GM21723 (cell line): ENCODE results near the gene CFAP73.
"Not testable (repeated sequence)": the region's sequence is repeated elsewhere in the genome, so short reads cannot be mapped to it uniquely, and the experiment has no call there.

Experiments used
- ATAC-seq: cut with Tn5 transposase; IDR thresholded peaks from one replicate; pipeline ENCODE4 v1.9.1; 2021; ENCODE audit warnings: mild to moderate bottlenecking, moderate library complexity; ENCODE audit not compliant: unreplicated experiment

The CFAP73 gene

DNA sequence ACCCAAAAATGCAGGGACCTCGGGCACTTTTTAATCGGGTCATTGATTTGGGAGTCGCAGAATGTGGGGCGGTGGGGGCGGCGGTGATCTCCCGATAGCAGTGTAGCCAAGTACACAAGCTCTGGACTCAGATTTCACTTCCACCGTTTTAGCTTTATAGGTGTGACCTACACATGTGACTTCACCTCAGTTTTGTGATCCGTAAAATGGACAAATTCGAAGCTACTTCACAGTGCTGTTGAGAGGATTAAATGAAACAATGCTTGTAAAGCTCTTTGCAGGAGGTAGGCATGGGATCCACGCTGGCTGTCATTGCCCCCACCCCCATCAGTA is 36.5 kb downstream of the CFAP73 start:
- ATAC-seq: no peak

DNA sequence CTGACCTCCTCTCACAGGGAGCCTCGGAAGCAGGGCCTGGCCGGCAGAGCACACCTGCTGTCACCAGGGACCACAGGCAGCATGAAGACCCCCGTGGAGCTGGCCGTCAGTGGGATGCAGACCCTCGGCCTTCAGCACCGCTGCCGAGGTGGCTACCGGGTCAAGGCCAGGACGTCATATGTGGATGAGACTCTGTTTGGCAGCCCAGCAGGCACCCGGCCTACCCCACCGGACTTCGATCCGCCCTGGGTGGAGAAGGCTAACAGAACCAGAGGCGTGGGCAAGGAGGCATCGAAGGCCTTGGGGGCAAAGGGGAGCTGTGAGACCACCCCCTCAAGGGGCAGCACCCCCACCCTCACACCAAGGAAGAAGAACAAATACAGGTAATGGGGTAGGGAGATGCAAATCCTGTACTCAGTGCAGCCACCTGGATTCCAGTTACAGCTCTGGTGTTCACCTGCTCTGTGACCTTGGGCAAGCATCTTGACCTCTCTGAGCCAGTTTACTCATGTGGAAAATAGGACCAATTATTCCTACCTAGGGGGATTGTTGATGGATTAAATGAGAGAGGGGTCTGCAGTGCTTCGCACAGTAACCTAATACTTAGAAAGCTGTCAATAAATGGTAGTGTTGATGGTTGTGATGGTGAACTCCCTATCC is 37.3 kb downstream of the CFAP73 start:
- ATAC-seq: no peak

DNA sequence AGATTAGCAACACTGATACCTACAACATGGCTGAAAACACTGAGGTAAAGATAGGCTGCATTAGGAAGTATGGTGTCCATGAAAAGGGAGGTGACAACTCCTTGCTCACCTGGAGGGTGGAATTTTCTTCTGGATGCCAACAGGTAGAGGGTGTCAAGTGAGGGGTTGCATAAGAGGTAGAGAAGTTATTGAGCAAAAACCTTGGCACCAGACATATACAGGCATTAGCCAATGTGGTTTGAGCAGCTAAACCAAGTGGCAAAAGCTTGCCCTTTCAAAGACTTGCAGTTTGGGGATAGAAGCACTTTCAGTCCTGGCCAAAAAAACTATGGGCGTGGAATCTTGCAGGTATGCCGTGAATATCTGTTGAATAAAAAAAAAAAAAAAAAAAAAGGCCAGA is 39.8 kb downstream of the CFAP73 start:
- ATAC-seq: no peak

DNA sequence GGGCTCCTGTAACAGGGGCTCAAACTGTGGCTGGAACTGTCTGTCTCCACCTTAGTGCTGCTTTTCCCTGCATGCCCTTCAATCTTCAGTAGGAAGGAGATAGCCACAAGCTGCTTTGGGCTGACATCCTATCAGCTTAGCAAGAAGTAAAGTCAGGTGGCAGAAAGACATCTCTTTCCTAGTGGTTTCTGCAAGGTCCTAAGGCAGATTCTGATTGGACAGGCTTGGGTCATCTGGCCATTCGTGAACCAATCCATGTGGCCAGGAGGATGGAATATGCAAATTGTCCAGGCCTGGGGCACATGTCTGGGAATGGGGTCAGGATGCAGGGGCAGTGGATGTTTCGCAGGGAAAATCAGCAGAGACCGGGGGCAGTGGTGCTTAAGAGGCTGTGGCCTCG is 41.2 kb downstream of the CFAP73 start:
- no peak for ATAC-seq

GRCh38 chr12:113191227-113191626 is 41.7 kb downstream of the CFAP73 start:
- ATAC-seq: no peak

GRCh38 chr12:113194971-113195391 is 45.5 kb downstream of the CFAP73 start:
- no peak for ATAC-seq

DNA sequence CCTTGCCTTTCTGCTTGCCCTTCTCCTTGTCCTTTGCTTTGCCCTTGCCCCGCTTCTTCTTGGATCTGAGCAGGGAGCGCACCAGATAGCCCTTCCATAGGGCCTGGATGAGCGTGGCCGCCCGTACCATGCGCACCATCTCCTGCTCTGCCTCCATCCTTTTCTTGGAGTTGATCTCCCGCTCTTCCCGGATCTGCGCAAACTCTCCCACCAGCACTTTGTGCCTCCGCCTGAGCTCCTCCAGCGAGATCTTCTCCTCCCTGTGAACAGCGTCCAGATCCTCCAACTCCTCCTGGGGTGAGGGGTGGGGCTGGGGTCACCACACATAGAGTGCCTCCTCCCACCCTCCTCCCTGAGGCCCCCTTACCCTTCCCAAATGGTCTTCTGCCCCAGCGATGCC is 46.1 kb downstream of the CFAP73 start:
- ATAC-seq: no peak

DNA sequence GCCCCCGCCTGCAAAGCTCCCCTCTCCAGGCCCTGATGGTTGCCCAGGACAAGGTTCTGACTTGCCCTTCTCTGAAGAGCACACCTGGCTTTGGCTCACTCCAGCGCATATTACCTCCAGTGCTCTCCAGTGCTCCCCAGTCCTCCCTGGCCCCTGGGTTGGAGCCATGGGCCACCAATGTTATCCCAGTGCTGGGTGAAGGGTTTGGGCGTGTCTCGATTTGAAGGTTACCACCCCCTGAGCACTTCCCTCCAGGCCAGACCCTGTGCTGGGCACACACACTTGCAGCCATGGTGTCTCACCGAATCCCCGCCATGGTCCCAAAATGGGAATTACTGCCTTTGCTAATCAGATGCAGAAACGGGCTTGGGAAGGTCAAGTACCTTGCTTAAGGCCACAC is 47.1 kb downstream of the CFAP73 start:
- ATAC-seq: no peak

DNA sequence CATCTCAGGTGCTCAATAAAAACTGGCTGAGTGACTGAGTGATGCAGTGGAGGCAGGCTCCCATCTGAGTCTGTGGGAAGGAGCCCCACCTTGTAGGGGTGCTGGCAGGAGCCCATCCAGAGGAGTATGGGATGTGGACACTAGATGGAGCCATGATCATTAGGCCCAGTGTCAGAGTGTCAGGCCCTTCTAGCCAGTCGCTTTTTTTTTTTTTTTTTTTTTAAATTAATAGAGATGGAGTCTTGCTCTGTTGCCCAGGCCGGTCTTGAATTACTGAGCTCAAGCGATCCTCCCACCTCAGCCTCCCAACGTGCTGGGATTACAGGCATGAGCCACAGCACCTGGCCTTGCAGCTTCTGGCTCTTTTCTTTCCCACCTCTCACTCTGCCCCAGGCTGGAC is 47.5 kb downstream of the CFAP73 start:
- peak; percentile 80 for ATAC-seq

GRCh38 chr12:113197518-113198077 is 48.1 kb downstream of the CFAP73 start:
- no peak for ATAC-seq

DNA sequence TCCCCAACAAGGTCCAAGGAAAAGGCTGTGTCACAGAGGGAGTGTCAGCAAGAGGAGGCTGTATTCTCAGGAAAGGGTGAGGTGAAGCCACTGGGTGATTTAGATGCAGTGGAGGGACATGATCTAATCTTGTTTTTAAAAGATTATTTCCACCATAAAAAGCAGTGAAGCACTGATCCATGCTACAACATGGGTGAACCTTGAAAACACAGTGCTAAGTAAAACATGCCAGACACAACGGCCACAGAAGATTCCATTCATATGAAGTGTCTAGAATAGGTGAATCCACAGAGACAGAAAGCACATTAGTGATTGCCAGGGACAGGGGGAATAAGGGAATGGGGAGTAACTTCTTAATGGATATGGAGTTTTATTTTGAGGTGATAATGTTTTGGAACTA is 48.8 kb downstream of the CFAP73 start:
- no peak for ATAC-seq

- ATAC-seq: no peak
These were observed 50.7 kb downstream of the CFAP73 start for GRCh38 chr12:113200021-113200797.

- no peak for ATAC-seq
These were observed 52.0 kb downstream of the CFAP73 start for GRCh38 chr12:113201187-113202177.

DNA sequence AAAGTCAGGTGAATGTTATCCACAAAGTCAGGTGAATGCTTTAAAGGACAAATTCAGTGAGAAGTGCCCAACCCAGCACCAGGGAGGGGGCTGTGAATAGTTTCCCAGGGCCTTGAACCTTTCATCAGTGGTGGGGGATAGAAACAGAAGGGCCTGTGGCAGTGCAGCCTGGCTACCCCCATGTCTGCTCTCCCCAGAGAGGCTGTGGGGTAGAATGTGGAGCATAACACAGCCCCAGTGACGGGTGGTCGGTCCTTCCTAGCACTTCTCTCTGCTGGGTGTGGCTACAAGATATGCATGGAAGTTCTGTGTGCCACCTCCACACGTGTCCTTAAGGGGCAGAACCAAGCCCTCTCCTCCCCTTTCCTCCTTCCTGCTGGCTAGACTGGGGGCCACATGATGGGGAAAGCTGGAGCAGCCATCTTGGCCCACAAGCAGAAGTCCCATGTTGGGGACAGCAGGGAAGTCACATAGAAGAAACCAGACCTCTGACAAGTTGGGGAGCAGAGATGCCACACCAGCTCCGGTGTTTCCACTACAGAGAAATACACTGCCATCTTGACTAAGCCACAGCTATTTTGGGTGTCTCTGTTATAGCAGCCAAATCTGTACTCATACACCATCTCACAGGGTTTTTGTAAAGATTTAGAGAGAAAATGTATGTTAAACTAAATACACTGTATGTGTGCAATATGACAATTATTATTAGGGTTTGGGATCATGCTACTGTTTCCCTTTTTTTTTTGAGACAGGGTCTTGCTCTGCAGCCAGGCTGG is 53.0 kb downstream of the CFAP73 start:
- no peak for ATAC-seq

- no peak for ATAC-seq
These were observed 54.6 kb downstream of the CFAP73 start for GRCh38 chr12:113203852-113204760.

DNA sequence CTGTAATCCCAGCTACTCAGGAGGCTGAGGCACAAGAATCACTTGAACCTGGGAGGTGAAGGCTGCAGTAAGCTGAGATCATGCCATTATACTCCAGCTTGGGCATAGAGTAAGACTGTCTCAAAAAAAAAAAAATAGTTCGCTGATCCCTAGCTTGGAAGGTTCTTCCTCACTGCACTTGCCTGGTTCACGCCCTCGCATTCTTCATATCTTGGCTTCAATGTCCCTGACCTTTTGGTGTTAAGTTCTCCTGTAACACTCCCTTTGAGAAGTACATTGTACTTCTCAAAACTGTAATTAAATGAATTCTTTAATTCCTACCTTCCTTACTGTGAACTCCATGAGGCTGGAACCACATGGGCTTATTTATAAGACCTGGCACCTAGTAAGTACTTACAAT is 55.3 kb downstream of the CFAP73 start:
- ATAC-seq: no peak

GRCh38 chr12:113206802-113207201 is 57.3 kb downstream of the CFAP73 start:
- not testable (repeated sequence) for ATAC-seq

DNA sequence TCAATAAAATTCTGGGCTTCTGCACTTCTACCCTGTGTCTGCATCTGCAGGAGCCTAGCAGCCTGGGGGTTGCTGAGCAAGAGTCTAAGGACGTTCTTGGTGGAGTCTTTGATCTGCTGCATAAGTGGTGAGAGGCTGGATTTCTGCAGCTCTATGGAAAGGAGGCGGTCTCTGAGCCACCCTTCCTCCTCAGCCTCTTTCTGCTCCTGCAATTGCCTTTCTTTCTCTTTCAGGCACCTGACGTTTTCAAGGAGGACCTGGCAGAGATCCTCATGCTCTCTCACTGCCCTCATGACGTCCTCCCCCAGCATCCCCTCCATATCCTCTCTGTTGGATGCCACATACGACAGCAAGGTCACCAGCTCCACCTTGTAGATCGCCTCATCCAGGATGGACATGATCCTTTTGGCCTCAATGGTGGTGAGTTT is 58.1 kb downstream of the CFAP73 start:
- ATAC-seq: peak; percentile 8
